PC-3 (cell line): ENCODE data around the gene TECPR2.

ENCODE experiments used
- CTCF ChIP-seq: fragments of 300-600 bp; sonication (generic); conservative IDR thresholded peaks from 2 replicates; pipeline ENCODE4 v1.5.1; 2017; ENCODE audit warnings: antibody characterized with exemption, low read depth, mild to moderate bottlenecking, low read length
- EZH2phosphoT487 ChIP-seq: fragments of 300-600 bp; sonication (generic); IDR thresholded peaks from 2 replicates; pipeline ENCODE4 v1.6.1; 2018; ENCODE audit warnings: mild to moderate bottlenecking, antibody characterized with exemption, low read length, borderline replicate concordance

GRCh38 chr14:102421411-102422057 is 58.8 kb downstream of the TECPR2 start:
- no peak for TF ChIP-seq EZH2phosphoT487
- TF ChIP-seq CTCF = no peak
